ENCODE results near the gene PLEKHH2. TPM values are rescaled to one million over a fixed set of nuclear protein-coding genes. Genes with fewer than 3 reads are reported as not detected.

The PLEKHH2 gene
- total RNA-seq, 1 donor, result 7.3 TPM

- H3K4me3 ChIP-seq (ENCODE audit: low read depth, low read length), result no peak overlapping the region
- TF ChIP-seq, protein P1, sequence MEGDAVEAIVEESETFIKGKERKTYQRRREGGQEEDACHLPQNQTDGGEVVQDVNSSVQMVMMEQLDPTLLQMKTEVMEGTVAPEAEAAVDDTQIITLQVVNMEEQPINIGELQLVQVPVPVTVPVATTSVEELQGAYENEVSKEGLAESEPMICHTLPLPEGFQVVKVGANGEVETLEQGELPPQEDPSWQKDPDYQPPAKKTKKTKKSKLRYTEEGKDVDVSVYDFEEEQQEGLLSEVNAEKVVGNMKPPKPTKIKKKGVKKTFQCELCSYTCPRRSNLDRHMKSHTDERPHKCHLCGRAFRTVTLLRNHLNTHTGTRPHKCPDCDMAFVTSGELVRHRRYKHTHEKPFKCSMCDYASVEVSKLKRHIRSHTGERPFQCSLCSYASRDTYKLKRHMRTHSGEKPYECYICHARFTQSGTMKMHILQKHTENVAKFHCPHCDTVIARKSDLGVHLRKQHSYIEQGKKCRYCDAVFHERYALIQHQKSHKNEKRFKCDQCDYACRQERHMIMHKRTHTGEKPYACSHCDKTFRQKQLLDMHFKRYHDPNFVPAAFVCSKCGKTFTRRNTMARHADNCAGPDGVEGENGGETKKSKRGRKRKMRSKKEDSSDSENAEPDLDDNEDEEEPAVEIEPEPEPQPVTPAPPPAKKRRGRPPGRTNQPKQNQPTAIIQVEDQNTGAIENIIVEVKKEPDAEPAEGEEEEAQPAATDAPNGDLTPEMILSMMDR (IDR thresholded peaks at IDR 0.05; ENCODE audit: insufficient read depth, low read depth, low read length), result no peak
- no peak for DNase-seq (ENCODE audit: low read depth)
These were observed 175.9 kb downstream of the PLEKHH2 start for GRCh38 chr2:43812947-43813346.

DNA sequence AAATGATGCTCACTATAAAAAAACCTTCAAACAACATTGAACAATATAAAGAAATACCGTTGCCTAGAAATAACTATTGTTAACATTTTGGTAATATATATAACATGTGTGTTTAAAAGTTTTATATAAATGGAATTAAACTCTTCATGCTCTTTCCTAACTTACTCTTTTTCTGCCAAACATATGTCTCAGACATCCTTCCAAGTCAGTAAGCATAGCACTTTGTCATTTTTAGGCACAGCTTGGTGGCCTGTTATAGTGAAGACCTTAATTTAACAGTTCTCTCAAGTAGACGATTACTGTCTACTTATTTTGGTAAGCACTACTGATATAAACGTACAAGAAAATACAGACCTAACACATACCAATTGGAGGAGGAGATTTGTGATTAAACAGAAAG, 177.7 kb downstream of the PLEKHH2 start:
- TF ChIP-seq, protein P1 (IDR thresholded peaks at IDR 0.05; ENCODE audit: insufficient read depth, low read depth, low read length), result no peak
- no peak for DNase-seq (ENCODE audit: low read depth)
- no peak overlapping the region for H3K4me3 ChIP-seq (ENCODE audit: low read depth, low read length)

Small RNAs within 50 kb of the gene (small RNA-seq; reads per million reads assigned to genes)
- not detected for gene RF00019
- gene RN7SKP66, result not detected

Other genes starting within 250 kb of the PLEKHH2 start
- gene THADA, start 41.2 kb upstream of the PLEKHH2 start, total RNA-seq, result 23.2 and 33.2 TPM in 2 replicates
- 0.86 and 1.3 TPM in 2 replicates for gene C1GALT1C1L, start 39.2 kb downstream of the PLEKHH2 start, total RNA-seq
- 17.4 and 28.9 TPM in 2 replicates for gene DYNC2LI1, start 136.8 kb downstream of the PLEKHH2 start, total RNA-seq
- gene ABCG5, start 201.6 kb downstream of the PLEKHH2 start, total RNA-seq, result not detected in 2 replicates
- not detected in 2 replicates for gene ABCG8, start 201.7 kb downstream of the PLEKHH2 start, total RNA-seq

Data from fibroblast of villous mesenchyme (primary cell).